Measurements from ENCODE around the gene MTLN.
"Not testable (repeated sequence)": the region's sequence is repeated elsewhere in the genome, so short reads cannot be mapped to it uniquely, and the experiment has no call there.

The MTLN gene

GRCh38 chr2:110198016-110198415, 14.3 kb downstream of the MTLN start:
- DNase-seq: no peak

- DNase-seq: no peak
Measured at GRCh38 chr2:110197452-110197851, 14.9 kb downstream of the MTLN start.

DNA sequence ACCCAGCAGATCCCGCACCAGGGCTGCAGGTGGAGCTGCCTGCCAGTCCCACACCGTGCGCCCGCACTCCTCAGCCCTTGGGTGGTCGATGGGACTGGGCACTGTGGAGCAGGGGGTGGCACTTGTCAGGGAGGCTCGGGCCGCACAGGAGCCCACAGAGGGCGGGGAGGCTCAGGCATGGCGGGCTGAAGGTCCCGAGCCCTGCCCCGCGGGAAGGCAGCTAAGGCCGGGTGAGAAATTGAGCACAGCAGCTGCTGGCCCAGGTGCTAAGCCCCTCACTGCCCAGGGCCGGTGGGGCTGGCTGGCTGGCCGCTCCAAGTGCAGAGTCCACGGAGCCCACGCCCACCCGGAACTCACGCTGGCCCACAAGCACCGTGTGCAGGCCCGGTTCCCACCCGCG, 22.2 kb downstream of the MTLN start:
- not testable (repeated sequence) for DNase-seq

- DNase-seq: no peak
Measured at GRCh38 chr2:110182449-110182848, 29.9 kb downstream of the MTLN start.

- DNase-seq: no peak
Measured at GRCh38 chr2:110180036-110180435, 32.3 kb downstream of the MTLN start.

DNA sequence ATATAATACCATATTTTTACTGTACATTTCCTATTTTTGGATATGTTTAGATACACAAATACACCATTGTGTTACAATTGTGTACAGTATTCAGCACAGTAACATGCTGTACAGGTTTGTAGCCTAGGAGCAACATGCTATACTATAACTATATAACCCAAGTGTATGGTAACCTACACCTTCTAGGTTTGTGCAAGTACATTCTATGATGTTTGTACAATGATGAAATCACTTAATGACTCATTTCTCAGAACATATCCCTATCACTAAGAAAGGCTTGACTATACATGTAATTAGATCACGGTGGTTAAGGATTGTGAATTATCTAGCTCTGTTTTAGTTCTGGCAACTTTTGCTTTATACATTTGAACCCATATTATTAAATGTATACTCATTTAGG, 38.8 kb downstream of the MTLN start:
- DNase-seq: no peak

DNA sequence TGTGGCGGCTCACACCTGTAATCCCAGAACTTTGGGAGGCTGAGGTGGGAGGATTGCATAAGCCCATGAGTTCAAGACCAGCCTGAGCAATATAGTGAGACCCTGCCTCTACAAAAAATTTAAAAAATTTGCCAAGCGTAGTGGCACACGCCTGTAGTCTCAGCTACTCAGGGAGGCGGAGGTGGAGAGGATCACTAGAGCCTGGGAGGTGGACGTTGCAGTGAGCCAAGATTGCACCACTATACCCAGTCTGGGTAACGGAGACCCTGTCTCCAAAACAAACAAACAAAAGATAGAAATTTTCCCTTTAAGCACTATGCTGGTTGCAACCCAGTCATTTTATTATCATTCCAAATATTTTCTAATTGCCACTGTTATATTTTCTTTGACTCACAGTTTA, 39.8 kb downstream of the MTLN start:
- no peak for DNase-seq

GRCh38 chr2:110170102-110170501, 42.2 kb downstream of the MTLN start:
- no peak for DNase-seq

DNA sequence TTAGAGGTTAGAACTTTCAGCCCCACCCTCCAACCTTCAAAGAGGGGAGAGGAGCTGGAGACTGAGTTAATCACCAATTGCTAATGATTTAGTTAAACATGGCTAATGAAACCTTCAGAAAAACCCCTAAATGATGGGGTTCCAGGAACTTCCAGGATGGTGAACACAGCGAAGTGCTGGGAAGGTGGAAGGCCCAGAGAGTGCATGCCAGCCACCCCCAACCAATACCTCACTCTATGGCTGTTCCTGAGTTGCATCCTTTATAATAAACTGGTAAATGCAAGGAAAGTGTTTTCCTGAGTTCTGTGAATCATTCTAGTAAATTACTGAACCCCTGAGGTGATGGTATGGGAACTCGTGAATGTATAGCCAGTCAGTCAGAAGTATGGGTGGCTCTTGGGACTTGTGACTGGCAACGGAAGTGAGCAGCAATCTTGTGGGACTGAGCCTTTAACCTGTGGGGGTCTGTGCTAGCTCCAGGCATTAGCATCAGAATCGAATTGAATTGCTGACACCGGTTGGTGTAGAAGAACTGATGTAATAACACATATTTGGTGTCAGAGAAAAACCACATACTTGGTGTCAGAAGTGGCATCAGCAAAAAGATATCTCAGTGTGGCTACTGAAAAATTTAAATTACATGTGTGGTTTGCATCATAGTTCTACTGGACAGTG, 44.9 kb downstream of the MTLN start:
- no peak for DNase-seq

GRCh38 chr2:110166266-110166665, 46.1 kb downstream of the MTLN start:
- DNase-seq: no peak
